SK-N-SH (cell line): Measurements from ENCODE around the gene CAMK2N1. TPM values are rescaled to one million over a fixed set of nuclear protein-coding genes. Genes with fewer than 3 reads are reported as not detected.

Source experiments
- CTCF ChIA-PET: fragments of 300-600, 350-600 bp; formaldehyde crosslinking; extraction: SDS; loops from one replicate; lab custom pipeline; 2021; lab: Yijun Ruan, JAX
- POLR2A ChIA-PET: fragments of 350-600 bp; sonication (Branson Sonifier 250); formaldehyde crosslinking; extraction: SDS; loops from one replicate; lab custom pipeline; 2020; ENCODE audit warnings: antibody characterized with exemption, inconsistent platforms; lab: Yijun Ruan, JAX
- DNase-seq: peaks from one replicate; pipeline ENCODE4 v3.0.0; 2012
- H2AFZ ChIP-seq: fragments of 200-600 bp; sonication (generic); 2 replicates; pipeline ENCODE4 v1.8.1; 2016; ENCODE audit warnings: antibody characterized with exemption, mild to moderate bottlenecking, low read depth
- H3F3A ChIP-seq: fragments of 200-600 bp; sonication (generic); replicated peaks from 2 replicates; pipeline ENCODE3; 2016; ENCODE audit warnings: antibody characterized with exemption, mild to moderate bottlenecking; ENCODE audit not compliant: insufficient read depth
- H3K27ac ChIP-seq, 2 experiments: fragments of 200-500 bp in 1 of 2; fragments of 200-600 bp in 1 of 2; sonication (Bioruptor generic) in 1 of 2; sonication (generic), shearing (Covaris generic) in 1 of 2; 2 replicates each; pipeline versions ENCODE4 v1.5.1 to v1.6.1; 2014 to 2016; ENCODE audit warnings: low read depth in 2 of 2, inconsistent platforms in 1 of 2, low read length in 1 of 2, mild to moderate bottlenecking in 1 of 2, mixed read lengths in 1 of 2
- H3K27me3 ChIP-seq: fragments of 200-600 bp; sonication (generic), shearing (Covaris generic); 2 replicates; pipeline ENCODE4 v1.6.1; 2016; ENCODE audit warnings: mixed run types; ENCODE audit not compliant: insufficient read depth
- H3K36me3 ChIP-seq, 2 experiments: fragments of 200-500 bp in 1 of 2; fragments of 200-600 bp in 1 of 2; sonication (Bioruptor generic) in 1 of 2; sonication (generic) in 1 of 2; replicated peaks in 1 of 2; 2 replicates each; pipeline versions ENCODE3 to v1.5.1; 2014 to 2016; ENCODE audit warnings: low read length in 1 of 2, mild to moderate bottlenecking in 1 of 2; ENCODE audit not compliant: insufficient read depth in 2 of 2, control insufficient read depth in 1 of 2
- H3K4me1 ChIP-seq, 2 experiments: fragments of 200-500 bp in 1 of 2; fragments of 200-600 bp in 1 of 2; sonication (Bioruptor generic) in 1 of 2; sonication (generic), shearing (Covaris generic) in 1 of 2; 2 replicates each; pipeline versions ENCODE4 v1.5.1 to v1.6.1; 2014 to 2016; ENCODE audit warnings: low read depth in 1 of 2, low read length in 1 of 2, mixed run types in 1 of 2; ENCODE audit not compliant: insufficient read depth in 2 of 2, control insufficient read depth in 1 of 2
- H3K4me2 ChIP-seq: fragments of 200-600 bp; sonication (generic), shearing (Covaris generic); 2 replicates; pipeline ENCODE4 v1.6.1; 2017; ENCODE audit warnings: mixed run types
- H3K4me3 ChIP-seq, 2 experiments: fragments of 200-500 bp in 1 of 2; fragments of 200-600 bp in 1 of 2; sonication (Bioruptor generic) in 1 of 2; sonication (generic), shearing (Covaris generic) in 1 of 2; 2 replicates each; pipeline versions ENCODE4 v1.5.1 to v1.8.1; 2014 to 2016; ENCODE audit warnings: low read depth in 2 of 2, inconsistent platforms in 1 of 2, low read length in 1 of 2, mild to moderate bottlenecking in 1 of 2, mixed read lengths in 1 of 2, moderate library complexity in 1 of 2
- H3K79me2 ChIP-seq: fragments of 200-600 bp; sonication (generic); 2 replicates; pipeline ENCODE4 v1.8.1; 2017; ENCODE audit warnings: mild to moderate bottlenecking; ENCODE audit not compliant: insufficient read depth
- H3K9ac ChIP-seq: fragments of 200-600 bp; sonication (generic); 2 replicates; pipeline ENCODE4 v1.6.1; 2017; ENCODE audit warnings: mixed run types
- H3K9me2 ChIP-seq: fragments of 200-600 bp; sonication (generic); 2 replicates; pipeline ENCODE4 v1.6.1; 2017; ENCODE audit warnings: mixed run types
- H3K9me3 ChIP-seq: fragments of 200-600 bp; sonication (generic); 2 replicates; pipeline ENCODE4 v1.6.1; 2017; ENCODE audit warnings: mixed run types, mild to moderate bottlenecking, moderate library complexity
- H4K20me1 ChIP-seq: fragments of 200-600 bp; sonication (generic); 2 replicates; pipeline ENCODE4 v1.6.1; 2017; ENCODE audit warnings: mild to moderate bottlenecking, mixed run types; ENCODE audit not compliant: insufficient read depth
- EP300 ChIP-seq, 2 experiments: IDR thresholded peaks; 2 replicates each; pipeline versions ENCODE4 v1.4.0 to v1.6.1; 2012; ENCODE audit warnings: borderline replicate concordance in 1 of 2, low read depth in 1 of 2, low read length in 1 of 2
- EZH2phosphoT487 ChIP-seq: fragments of 200-600 bp; sonication (generic); IDR thresholded peaks from 2 replicates; pipeline ENCODE4 v1.6.1; 2017; ENCODE audit warnings: low read depth, mixed run types, mild to moderate bottlenecking, antibody characterized with exemption, moderate library complexity, borderline replicate concordance
- FOSL2 ChIP-seq: IDR thresholded peaks from 2 replicates; pipeline ENCODE4 v1.4.0; 2012; ENCODE audit warnings: low read depth, mild to moderate bottlenecking, moderate library complexity, borderline replicate concordance
- MEF2A ChIP-seq: IDR thresholded peaks from 2 replicates; pipeline ENCODE4 v1.4.0; 2012; ENCODE audit warnings: low read depth, borderline replicate concordance
- MXI1 ChIP-seq: IDR thresholded peaks from 2 replicates; pipeline ENCODE4 v1.6.1; 2012; ENCODE audit warnings: mild to moderate bottlenecking, low read depth, low read length, improper control_type of control experiment
- NFIC ChIP-seq: IDR thresholded peaks from 2 replicates; pipeline ENCODE4 v1.4.0; 2012; ENCODE audit warnings: borderline replicate concordance
- NRF1 ChIP-seq: IDR thresholded peaks from 2 replicates; pipeline ENCODE4 v1.6.1; 2012; ENCODE audit warnings: low read depth, mild to moderate bottlenecking, low read length
- PBX3 ChIP-seq: IDR thresholded peaks from 2 replicates; pipeline ENCODE4; 2012
- RAD21 ChIP-seq: IDR thresholded peaks from 2 replicates; pipeline ENCODE4 v1.6.1; 2012; ENCODE audit warnings: mild to moderate bottlenecking, low read length
- REST ChIP-seq: IDR thresholded peaks from 2 replicates; pipeline ENCODE4 v1.6.1; 2012; ENCODE audit warnings: mild to moderate bottlenecking, low read depth, low read length, moderate library complexity
- RFX5 ChIP-seq: IDR thresholded peaks from 2 replicates; pipeline ENCODE4 v1.6.1; 2012; ENCODE audit warnings: mild to moderate bottlenecking, improper control_type of control experiment, low read length
- RXRA ChIP-seq: IDR thresholded peaks from 2 replicates; pipeline ENCODE4 v1.4.0; 2012; ENCODE audit warnings: low read depth, mild to moderate bottlenecking, borderline replicate concordance
- SIN3A ChIP-seq: IDR thresholded peaks from 2 replicates; pipeline ENCODE4 v1.6.1; 2012; ENCODE audit warnings: low read depth, mild to moderate bottlenecking, low read length, moderate library complexity, borderline replicate concordance
- TEAD4 ChIP-seq: IDR thresholded peaks from 2 replicates; pipeline ENCODE4 v1.4.0; 2012; ENCODE audit warnings: mild to moderate bottlenecking, borderline replicate concordance; ENCODE audit not compliant: insufficient read depth
- WGBS: methylation state at CpG from one replicate; pipeline ENCODE4 v1.1.6; 2017; ENCODE audit warnings: low lambda C conversion rate; 5-methylcytosine and 5-hydroxymethylcytosine counted together
- polyA plus RNA-seq, 3 experiments: library from polyadenylated mRNA; depleted of rRNA; stranded (reverse); fragments of >200 nt; gene quantifications; 2 replicates each; pipeline ENCODE4 v1.2.3, GENCODE V29; 2012
- TF ChIP-seq, protein P1 (sequence below): IDR thresholded peaks from 2 replicates; pipeline ENCODE4 v1.4.0; 2012; ENCODE audit warnings: low read depth
- TF ChIP-seq, protein P2 (sequence below): IDR thresholded peaks from 2 replicates; pipeline ENCODE4 v1.4.0; 2012; ENCODE audit warnings: low read depth, borderline replicate concordance

Gene CAMK2N1
- polyA plus RNA-seq, 1 of the 3 experiments (the other 2 are of a cell fraction): 5.3 TPM

DNA sequence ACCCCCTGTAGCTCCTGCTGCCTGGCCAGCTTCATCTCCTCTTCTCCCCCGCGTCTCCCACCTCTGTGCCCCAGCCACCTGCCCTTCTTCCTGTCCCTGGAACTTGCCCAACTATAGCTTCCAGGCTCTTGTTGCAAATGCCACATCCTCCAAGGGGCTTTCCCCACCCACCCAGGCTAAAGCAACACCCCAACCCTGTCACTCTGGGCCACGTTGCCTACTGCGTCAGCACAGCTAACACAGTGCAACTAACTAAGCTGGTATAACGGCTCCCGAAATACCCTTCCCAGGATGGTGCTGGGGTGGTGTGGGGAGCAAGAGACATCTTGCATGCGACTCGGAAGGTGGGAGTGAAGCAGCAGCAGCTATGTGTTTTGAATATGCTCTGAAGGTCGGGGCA lies 19.7 kb downstream of the CAMK2N1 start:
- no peaks in the 10 kb centered on the region for H3K9me3 ChIP-seq
- WGBS: 70% methylated on average over 9 of the region's 9 CpGs
- CTCF ChIA-PET: interaction anchor here (0.8 to 2.4 kb wide), 5 partner anchors 17 to 254 kb away, joined by 3 to 9 read pairs (median 7); no protein-coding TSS in a partner anchor
- no peak overlapping the region for H3K4me2 ChIP-seq
- H3K27me3 ChIP-seq: no peaks in the 10 kb centered on the region; the same call in 1 of the 2 replicates
- TF ChIP-seq, protein P1, sequence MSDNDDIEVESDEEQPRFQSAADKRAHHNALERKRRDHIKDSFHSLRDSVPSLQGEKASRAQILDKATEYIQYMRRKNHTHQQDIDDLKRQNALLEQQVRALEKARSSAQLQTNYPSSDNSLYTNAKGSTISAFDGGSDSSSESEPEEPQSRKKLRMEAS: no peak
- no peak for TF ChIP-seq NRF1
- no peak for TF ChIP-seq FOSL2
- no peak for TF ChIP-seq MXI1
- TF ChIP-seq NFIC: no peak
- TF ChIP-seq, protein P2, sequence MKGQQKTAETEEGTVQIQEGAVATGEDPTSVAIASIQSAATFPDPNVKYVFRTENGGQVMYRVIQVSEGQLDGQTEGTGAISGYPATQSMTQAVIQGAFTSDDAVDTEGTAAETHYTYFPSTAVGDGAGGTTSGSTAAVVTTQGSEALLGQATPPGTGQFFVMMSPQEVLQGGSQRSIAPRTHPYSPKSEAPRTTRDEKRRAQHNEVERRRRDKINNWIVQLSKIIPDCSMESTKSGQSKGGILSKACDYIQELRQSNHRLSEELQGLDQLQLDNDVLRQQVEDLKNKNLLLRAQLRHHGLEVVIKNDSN: no peak
- no peak for TF ChIP-seq MEF2A
- no peak for TF ChIP-seq EZH2phosphoT487
- TF ChIP-seq SIN3A: no peak
- TF ChIP-seq RFX5: no peak
- no peak for TF ChIP-seq RAD21
- TF ChIP-seq EP300 (IDR thresholded peaks at IDR 0.05; ENCODE audit: borderline replicate concordance in 1 of 2, low read depth in 1 of 2, low read length in 1 of 2): no peak
- TF ChIP-seq TEAD4: no peak
- TF ChIP-seq REST: no peak
- TF ChIP-seq RXRA: no peak
- TF ChIP-seq PBX3: no peak
- no peaks in the 10 kb centered on the region for H3K79me2 ChIP-seq
- peaks cover 0 to 3% of the 10 kb centered on the region in 2 experiments; a peak in 1 of 4 replicates for H3K4me1 ChIP-seq
- H2AFZ ChIP-seq: no peak overlapping the region
- POLR2A ChIA-PET: no interaction called here
- no peaks in the 10 kb centered on the region for H3K36me3 ChIP-seq
- no peak overlapping the region for H3K27ac ChIP-seq
- no peaks in the 10 kb centered on the region for H3K9me2 ChIP-seq
- no peaks in the 10 kb centered on the region for H4K20me1 ChIP-seq
- DNase-seq: no peak
- no peaks in the 10 kb centered on the region for H3F3A ChIP-seq
- H3K9ac ChIP-seq: no peak overlapping the region
- no peak overlapping the region for H3K4me3 ChIP-seq
